ENCODE data around the gene MROH2A.

MROH2A gene

DNA sequence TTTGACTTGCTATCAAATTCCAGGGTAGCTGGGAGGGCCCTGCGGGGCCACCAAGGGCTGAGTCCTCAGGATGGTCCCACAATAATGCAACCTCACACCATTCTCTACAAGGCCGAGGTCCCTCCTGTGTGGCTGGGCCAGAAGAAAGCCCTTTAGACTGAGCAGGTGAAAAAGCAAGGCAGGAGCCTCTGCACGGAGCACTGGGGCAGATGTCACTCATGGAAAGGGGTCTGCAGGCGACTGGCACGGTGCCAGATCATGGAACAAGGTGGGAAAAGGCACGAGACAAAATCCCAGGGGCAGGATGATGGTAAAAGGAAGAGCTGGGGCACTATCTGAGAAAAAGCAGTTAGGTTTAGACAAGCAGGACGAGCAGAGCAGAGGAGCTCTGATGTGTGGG, 60.1 kb downstream of the MROH2A start:
- no peak overlapping the region for H3K4me3 ChIP-seq (ENCODE audit: low read length)
- no peak for TF ChIP-seq ZNF274 (IDR thresholded peaks at IDR 0.05; ENCODE audit: low read depth, low read length)

DNA sequence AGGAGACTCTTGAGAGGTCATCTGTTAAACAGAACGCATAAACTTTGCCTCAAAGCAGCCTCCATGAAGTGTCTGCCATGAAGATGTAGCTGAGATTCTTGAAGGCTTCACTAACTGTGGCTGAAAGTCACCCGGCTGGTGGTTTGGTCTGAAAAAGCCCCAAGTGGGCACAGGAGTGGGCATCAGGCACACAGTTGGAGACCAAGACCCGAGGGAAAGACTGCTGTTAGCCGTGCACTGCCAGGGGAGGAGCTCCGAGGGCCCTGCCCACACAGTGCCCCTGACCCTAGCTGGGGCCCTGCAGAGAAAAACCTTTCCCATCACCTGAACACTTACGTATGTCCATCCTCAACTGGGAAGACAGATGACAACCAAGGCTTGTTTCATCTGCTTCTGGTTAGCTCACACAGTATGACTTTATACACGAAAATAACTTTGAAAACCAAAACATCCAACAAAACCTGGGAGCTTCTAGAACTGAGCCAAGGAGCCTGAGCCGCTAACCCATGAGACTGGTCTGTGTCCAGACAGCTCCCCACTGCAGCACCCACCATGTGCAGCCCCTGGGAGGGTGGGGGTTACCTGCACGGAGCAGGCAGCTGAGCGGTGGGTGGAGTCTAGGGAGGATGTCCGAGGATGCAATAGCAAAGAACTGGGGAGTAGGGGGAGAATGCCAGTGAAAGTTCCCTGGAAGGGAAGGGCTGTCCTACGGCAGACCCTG, 60.8 kb downstream of the MROH2A start:
- H3K4me3 ChIP-seq (ENCODE audit: low read length): no peak overlapping the region

DNA sequence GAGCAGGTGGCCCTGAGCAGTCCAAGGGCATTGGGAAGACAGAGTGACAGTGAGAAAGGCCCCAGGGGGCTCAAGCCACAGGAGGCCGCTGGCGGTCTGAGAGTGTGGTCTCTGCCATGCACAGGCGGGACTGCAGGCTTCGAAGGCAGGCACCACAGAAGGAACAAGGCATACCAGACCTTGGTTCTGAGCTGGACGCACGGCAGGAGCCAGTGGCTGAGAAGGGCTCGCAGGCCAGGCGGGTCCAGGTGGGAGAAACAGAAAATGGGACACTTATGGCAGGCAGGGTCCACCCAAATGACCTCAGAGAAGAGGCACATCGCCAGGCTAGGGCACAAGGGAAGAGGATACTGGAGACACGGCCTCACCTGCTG, 61.3 kb downstream of the MROH2A start:
- TF ChIP-seq ZNF274 (IDR thresholded peaks at IDR 0.05; ENCODE audit: low read depth, low read length): no peak
- H3K4me3 ChIP-seq (ENCODE audit: low read length): no peak overlapping the region

More for the DNA sequence above, 60.8 kb downstream of the MROH2A start:
- TF ChIP-seq ZNF274 (IDR thresholded peaks at IDR 0.05; ENCODE audit: low read depth, low read length): no peak

DNA sequence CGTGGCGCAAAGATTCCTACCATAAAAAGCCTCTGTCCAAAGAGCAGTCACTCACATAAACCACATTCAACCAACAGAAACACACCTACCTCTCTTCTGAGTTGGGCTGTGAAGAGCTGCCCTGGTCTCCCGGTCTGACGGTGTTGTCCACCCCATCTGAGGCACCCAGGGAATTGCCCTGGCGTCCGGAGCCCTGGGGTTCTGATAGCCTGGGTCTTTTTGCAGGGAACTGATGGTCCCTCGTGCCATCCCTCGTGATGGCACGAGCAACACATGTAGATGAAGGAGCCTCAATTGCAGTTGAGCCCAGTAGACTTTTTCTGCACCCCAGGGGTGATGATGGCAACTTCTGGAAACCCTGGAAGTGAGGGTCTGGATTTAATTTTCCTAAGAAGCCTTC, 62.4 kb downstream of the MROH2A start:
- H3K4me3 ChIP-seq (ENCODE audit: low read length): no peak overlapping the region
- TF ChIP-seq ZNF274 (IDR thresholded peaks at IDR 0.05; ENCODE audit: low read depth, low read length): no peak

DNA sequence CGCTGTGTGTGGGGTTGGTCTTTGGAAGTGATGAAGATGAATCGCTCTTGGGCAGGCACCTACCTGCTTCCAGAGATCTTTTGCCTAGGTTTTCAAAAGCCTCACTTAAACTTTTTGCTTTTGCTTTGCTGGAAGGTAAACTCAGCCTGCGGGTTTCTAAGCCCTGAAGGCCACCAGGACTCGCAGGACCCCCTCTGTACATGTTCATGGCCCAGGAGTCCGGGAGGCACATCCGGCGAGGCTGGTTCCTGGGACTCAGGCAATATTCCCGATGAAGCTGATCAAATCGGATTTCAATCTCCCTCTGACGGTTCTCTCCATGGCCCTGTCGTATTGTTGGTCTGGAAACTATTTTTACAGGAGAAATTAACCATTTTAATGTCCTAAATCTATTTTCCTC, 63.1 kb downstream of the MROH2A start:
- no peak overlapping the region for H3K4me3 ChIP-seq (ENCODE audit: low read length)
- TF ChIP-seq ZNF274 (IDR thresholded peaks at IDR 0.05; ENCODE audit: low read depth, low read length): no peak

DNA sequence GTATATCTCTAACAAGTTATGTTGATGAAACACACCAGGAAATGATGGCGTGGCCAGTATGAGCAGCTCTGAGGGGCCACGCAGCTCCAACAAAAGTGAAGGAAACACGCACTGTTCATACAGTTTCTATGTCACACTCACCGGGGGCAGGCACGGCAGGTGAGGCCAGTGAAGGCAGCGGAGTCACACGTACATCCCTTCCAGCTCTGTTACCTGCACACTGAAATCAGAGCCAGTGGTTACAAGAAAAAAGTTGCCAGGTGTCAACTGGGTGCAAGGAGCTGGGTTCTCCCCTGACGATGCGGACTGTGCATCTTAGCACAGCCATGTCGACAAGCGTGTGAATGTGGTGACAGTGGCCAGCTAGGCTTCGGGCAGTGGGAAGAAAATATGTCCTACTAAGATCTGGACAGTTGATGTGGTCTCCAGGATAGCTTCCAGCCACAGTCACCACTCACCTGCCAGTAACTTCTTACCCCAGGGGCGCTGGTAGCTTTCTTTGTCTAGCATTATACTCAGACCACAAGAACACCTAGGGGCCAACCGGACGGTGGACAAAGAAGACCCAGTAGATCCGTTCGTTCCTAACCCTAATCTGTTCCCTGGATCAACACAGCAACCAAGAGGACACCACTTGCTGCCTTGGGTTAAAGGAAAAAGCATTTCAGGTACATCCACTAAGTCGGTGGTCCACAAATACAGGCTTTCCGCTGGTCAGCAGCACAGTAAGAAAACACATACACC, 66.1 kb downstream of the MROH2A start:
- H3K4me3 ChIP-seq (ENCODE audit: low read length): no peak overlapping the region
- TF ChIP-seq ZNF274 (IDR thresholded peaks at IDR 0.05; ENCODE audit: low read depth, low read length): no peak

DNA sequence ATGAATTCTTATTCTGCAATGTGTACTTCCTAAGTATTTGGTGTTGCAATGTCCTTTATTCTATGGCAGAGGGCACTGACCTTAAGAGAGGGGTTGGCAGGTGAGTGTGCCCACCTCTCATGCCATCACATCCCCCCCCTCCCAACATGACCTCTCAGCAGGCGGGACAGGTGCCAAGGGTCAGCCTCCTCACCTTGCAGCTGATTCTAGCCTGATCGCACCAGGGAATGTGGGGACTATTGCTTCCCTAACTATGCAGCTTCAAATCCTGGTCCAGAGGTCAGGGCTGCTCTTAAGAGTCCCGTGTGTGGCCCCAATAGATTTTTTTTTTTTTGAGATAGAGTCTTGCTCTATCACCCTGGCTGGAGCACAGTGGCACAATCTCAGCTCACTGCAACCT, 66.7 kb downstream of the MROH2A start:
- no peak for TF ChIP-seq ZNF274 (IDR thresholded peaks at IDR 0.05; ENCODE audit: low read depth, low read length)
- H3K4me3 ChIP-seq (ENCODE audit: low read length): no peak overlapping the region

DNA sequence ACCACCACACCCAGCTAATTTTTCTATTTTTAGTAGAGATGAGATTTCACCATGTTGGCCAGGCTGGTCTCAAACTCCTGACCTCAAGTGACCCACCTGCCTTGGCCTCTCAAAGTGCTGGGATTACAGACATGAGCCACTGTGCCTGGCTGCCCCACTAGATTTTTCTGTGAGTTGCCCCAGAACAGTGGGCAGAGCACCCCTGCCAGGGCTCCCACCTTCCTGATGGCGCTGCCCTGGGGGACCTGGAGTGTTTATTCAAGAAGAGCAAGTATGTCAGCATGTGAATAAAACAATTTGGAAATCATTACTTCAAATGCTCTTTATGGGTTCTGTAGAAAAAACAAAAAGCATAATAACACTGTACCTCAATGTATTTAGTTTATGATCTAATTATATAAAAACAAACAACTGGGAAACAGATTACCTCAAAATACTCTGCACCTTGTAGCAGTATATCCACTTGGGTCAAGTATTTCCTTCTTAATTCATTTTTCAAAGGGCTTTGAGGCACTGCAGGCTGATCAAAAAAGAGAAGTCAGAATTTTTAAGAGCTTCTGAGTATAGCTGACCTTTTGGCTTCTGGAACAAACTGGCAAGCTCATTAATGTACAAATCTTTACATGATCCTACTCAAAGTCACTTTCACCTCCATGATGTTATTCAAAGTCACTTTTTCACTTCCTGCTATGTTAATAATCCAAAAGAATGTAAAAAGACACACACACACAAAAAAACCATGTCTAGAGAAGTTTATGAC, 67.4 kb downstream of the MROH2A start:
- TF ChIP-seq ZNF274 (IDR thresholded peaks at IDR 0.05; ENCODE audit: low read depth, low read length): no peak
- no peak overlapping the region for H3K4me3 ChIP-seq (ENCODE audit: low read length)

DNA sequence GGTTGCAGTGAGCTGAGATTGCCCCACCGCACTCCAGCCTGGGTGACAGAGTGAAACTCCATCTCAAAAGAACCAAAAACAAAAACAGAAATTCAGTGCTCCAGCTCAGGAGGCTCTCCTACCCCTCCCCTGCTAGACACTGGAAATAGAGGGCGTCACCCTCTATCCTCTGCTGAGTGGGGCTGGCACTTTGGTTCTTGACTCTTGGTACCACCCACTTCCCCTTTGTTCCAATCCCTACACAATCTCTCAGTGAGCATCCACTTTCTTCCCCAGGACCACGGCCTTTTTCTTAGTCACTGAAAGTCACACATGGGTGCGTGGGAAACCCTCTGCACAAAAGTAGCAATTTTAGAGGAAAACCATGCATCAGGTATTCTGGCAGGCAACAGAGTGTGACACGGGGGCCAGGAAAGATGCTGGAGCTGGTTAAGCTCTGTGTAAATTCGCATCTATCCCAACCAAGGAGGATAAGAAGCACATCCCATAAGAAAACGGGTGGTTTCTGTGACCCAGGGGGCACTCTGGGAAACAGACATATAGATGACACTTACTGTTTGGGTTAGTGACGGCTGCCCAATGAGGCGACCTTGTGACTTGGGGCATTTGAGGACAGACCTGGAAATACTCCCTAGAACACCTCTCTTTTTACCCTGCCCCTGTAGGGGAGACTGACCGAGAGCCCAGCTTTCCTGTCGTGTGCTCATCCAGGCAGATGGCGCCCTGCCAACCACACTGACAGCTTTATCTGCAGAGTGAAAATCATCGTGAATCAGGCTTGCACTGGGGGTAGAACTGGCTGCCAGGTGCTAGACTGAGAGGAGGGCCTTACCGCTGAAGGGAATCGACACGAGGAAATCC, 68.5 kb downstream of the MROH2A start:
- TF ChIP-seq ZNF274 (IDR thresholded peaks at IDR 0.05; ENCODE audit: low read depth, low read length): no peak
- no peak overlapping the region for H3K4me3 ChIP-seq (ENCODE audit: low read length)

DNA sequence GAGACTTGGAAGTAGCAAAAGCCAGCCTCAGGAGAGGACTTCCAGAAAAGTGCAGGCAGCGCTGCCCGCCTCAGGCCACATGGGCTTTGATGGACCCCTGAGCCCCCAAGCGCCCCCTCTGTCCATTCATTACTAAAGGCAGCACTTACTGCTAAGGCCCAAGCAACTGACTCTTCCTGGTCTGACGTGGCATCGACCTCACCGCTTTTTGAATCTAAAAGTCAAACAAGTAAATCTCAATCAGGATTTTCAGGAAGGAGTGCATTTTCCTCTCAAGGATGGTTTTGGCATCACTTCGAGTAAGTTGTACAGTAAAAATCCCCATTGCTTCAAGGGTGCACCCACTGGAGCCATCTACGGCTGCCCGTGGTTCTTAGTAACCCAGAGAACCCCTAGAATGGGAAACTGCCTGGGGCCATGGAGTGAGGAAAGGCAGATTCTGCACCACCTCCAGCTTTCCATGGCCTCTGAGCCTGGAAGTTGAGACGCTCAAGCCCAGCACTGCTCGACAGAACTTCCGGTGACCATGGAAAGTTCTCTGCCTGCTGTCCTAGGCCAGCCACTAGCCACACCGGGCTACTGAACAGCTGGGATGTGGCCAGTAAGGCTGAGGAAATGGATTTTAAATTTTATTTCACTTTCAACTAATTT, 69.2 kb downstream of the MROH2A start:
- TF ChIP-seq ZNF274 (IDR thresholded peaks at IDR 0.05; ENCODE audit: low read depth, low read length): no peak
- H3K4me3 ChIP-seq (ENCODE audit: low read length): no peak overlapping the region

DNA sequence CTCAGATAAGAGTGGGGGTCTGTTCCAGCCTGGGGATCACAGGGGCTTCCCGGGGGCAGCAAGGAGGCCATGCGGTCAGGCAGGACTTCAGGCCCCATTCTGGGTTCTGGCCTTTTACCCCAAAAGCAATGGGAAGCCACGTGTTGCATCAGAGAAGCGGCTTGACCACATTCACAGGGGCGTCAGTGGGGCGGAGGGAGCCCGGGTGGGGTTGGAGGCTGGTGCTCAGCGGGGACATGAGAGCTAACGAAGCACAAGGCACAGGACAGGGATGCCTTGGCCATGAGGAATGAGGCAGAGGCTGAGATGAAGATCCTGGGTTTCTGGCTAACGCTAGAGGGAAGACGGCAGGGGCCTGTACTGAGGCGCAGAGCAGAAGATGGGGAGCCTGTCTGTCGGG, 70.1 kb downstream of the MROH2A start:
- TF ChIP-seq ZNF274 (IDR thresholded peaks at IDR 0.05; ENCODE audit: low read depth, low read length): no peak
- H3K4me3 ChIP-seq (ENCODE audit: low read length): no peak overlapping the region

DNA sequence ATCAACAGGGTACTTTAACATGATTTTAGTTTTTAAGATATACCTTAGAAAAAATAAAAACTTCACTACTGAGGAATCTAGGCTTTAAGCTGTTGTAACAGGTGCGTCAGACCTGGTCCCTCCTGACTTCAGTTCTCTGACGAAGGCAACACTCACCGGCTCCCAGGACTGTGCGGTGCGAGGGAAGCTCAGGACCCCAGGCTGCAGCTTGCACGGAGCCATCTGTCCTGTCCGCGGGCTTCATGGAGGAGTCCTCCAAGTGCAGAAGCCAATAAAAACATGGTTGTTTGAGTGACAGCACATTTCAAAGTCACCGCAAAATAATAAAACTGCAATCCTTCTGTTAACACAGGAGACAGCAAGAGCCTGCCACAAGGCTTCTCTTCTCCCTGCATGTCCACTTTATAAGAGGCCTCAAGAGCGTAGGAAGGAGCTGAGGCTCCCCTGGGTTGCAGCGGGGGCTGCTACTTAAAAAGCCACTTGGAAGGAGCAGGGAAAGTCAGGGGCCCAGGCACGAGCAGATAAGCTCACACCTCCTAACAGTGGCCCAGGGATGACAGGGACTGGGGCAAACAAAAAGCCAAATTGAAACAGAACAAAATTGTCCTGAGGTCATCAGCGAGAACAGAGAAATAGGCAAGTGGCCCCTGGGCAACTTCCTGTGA, 71.6 kb downstream of the MROH2A start:
- no peak overlapping the region for H3K4me3 ChIP-seq (ENCODE audit: low read length)
- TF ChIP-seq ZNF274 (IDR thresholded peaks at IDR 0.05; ENCODE audit: low read depth, low read length): no peak

DNA sequence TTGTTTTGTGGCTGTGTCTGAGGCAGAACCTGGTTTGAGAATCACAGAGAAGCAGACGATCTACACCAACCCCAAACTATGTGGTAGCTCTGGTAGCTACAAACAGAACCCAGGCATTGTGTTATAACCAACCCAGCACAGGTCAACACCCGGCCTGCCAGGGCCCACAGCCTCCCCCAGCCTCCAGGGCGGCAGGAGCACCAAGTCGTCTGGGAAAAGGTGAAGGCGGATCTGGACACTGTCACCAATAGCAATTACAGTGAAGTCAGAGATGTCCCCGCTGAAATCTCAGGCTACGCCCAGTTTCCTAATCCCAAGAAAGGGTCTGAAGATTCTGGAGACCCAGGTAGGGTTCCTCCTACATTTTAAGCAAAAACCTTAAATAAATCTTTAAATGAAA, 72.6 kb downstream of the MROH2A start:
- no peak for TF ChIP-seq ZNF274 (IDR thresholded peaks at IDR 0.05; ENCODE audit: low read depth, low read length)

More for the DNA sequence above, 72.6 kb downstream of the MROH2A start:
- H3K4me3 ChIP-seq (ENCODE audit: low read length): no peak overlapping the region

All from GM08714 (cell line).